Panc1 (cell line): ENCODE data around the gene WDR7. TPM values are rescaled to one million over a fixed set of nuclear protein-coding genes. Genes with fewer than 3 reads are reported as not detected.

Experiments used
- ATAC-seq: fragments of 200-7000 bp; cut with Tn5 transposase; 2 replicates; pipeline ENCODE4 v1.9.1; 2020; ENCODE audit warnings: mild to moderate bottlenecking, moderate library complexity
- BruUV-seq: library from RNA; stranded (reverse); fragments of 400-500 nt; replicated peaks from 2 replicates; lab custom pipeline; 2021; lab: Mats Ljungman, UMichigan
- CTCF ChIA-PET: fragments of 300-600 bp; sonication (Branson Sonifier 250); formaldehyde crosslinking; loops from one replicate; lab custom pipeline; 2022; ENCODE audit warnings: antibody characterized with exemption; lab: Charles Lee
- POLR2A ChIA-PET: fragments of 300-600 bp; sonication (Branson Sonifier 250); formaldehyde crosslinking; loops from one replicate; lab custom pipeline; 2022; ENCODE audit warnings: antibody characterized with exemption; lab: Charles Lee
- DNase-seq: peaks from one replicate; pipeline ENCODE4 v3.0.0-alpha.2; 2010; ENCODE audit warnings: low read depth, low spot score
- H3K27ac ChIP-seq: 2 replicates; pipeline ENCODE4 v1.5.1; 2011; ENCODE audit warnings: mild to moderate bottlenecking, low read length, inconsistent platforms
- H3K27me3 ChIP-seq: fragments of 200-500 bp; sonication (Bioruptor generic); 2 replicates; pipeline ENCODE4 v1.6.0; 2014; ENCODE audit warnings: low read length, inconsistent platforms; ENCODE audit not compliant: control insufficient read depth, insufficient read depth
- H3K36me3 ChIP-seq: fragments of 200-500 bp; sonication (Bioruptor generic); 2 replicates; pipeline ENCODE4 v1.5.1; 2014; ENCODE audit warnings: inconsistent platforms, mild to moderate bottlenecking, low read length, moderate library complexity; ENCODE audit not compliant: control insufficient read depth, insufficient read depth
- H3K4me1 ChIP-seq: 2 replicates; pipeline ENCODE4 v1.5.1; 2011; ENCODE audit warnings: inconsistent platforms, mild to moderate bottlenecking, low read length, moderate library complexity; ENCODE audit not compliant: control insufficient read depth, insufficient read depth
- H3K4me3 ChIP-seq, 2 experiments: 2 replicates each; pipeline ENCODE4 v1.5.1; 2011 to 2012; ENCODE audit warnings: low read depth in 2 of 2, low read length in 2 of 2, mild to moderate bottlenecking in 2 of 2, inconsistent platforms in 1 of 2, moderate library complexity in 1 of 2
- H3K9me3 ChIP-seq: fragments of 200-500 bp; sonication (Bioruptor generic); 2 replicates; pipeline ENCODE4 v1.5.1; 2014; ENCODE audit warnings: low read depth, mild to moderate bottlenecking, inconsistent platforms, low read length, moderate library complexity; ENCODE audit not compliant: control insufficient read depth, insufficient read depth
- POLR2AphosphoS5 ChIP-seq: IDR thresholded peaks from 2 replicates; pipeline ENCODE4 v1.6.1; 2012; ENCODE audit warnings: mild to moderate bottlenecking, low read depth, low read length, moderate library complexity
- SIN3A ChIP-seq: IDR thresholded peaks from 2 replicates; pipeline ENCODE4 v1.6.1; 2012; ENCODE audit warnings: low read depth, mild to moderate bottlenecking, low read length, moderate library complexity, borderline replicate concordance; ENCODE audit not compliant: insufficient read depth
- TCF7L2 ChIP-seq: IDR thresholded peaks from 2 replicates; pipeline ENCODE4 v1.6.1; 2011; ENCODE audit warnings: mild to moderate bottlenecking, low read depth, low read length, inconsistent platforms
- in situ Hi-C: cut with HindIII; loops from 2 replicates; pipeline ENCODE4 v1.10.0; 2016; ENCODE audit warnings: low sequenced_read_pairs, low pct_unique_long_range_greater_than_20kb
- intact Hi-C: fragments of 100-400 bp; cut with micrococcal nuclease; formaldehyde crosslinking; loops from one replicate; pipeline ENCODE4 v1.10.0; 2022; ENCODE audit not compliant: unreplicated experiment
- total RNA-seq: library from RNA; stranded (reverse); gene quantifications from one replicate; pipeline ENCODE4 v1.2.1, GENCODE V29; 2021; ENCODE audit not compliant: unreplicated experiment
- TF ChIP-seq, protein P1 (sequence below): fragments of 450-650 bp; IDR thresholded peaks from 2 replicates; pipeline ENCODE4 v1.5.1; 2017; ENCODE audit warnings: mild to moderate bottlenecking
- TF ChIP-seq, protein P2 (sequence below), 2 experiments: IDR thresholded peaks; 2 replicates each; pipeline ENCODE4 v1.6.1; 2011 to 2012; ENCODE audit warnings: low read depth in 2 of 2, control low read depth in 1 of 2, low read length in 1 of 2, mild to moderate bottlenecking in 1 of 2, moderate library complexity in 1 of 2; ENCODE audit not compliant: insufficient read depth in 1 of 2

Gene WDR7
- total RNA-seq, 1 experiment from 2014 or later: 12.3 TPM

DNA sequence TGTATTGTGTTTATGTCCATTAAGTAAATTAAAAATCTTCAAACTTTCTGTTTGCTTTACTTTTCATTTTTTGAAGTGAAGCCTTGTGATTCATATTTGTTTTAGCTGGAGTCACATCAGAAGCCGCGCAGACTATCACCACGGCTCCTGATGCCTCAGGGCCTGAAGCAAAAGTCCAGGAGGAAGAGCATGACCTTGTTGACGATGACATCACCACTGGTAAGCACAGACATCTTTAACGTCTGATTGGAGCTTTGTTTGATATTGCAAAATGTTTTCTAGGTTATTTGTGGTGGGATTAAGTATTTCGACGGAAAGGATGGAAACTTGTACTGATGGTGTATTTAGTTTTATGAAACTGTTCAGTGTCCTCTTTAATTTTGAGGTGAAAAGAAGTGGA, 164.8 kb downstream of the WDR7 start:
- ChIA-PET POLR2A (no interaction called here), CTCF (no interaction called here)
- BruUV-seq: no TSS peak
- Histone ChIP-seq H3K4me1 (no peaks in the 10 kb centered on the region), H3K36me3 (no peaks in the 10 kb centered on the region), H3K4me3 (no peak overlapping the region), H3K9me3 (no peaks in the 10 kb centered on the region), H3K27me3 (no peaks in the 10 kb centered on the region), H3K27ac (no peak overlapping the region)
- DNase-seq: peak; percentile 28
- in situ Hi-C loops (no loop called here), intact Hi-C loops (no loop called here)
- no peak for TF ChIP-seq TCF7L2
- TF ChIP-seq POLR2AphosphoS5: no peak
- TF ChIP-seq SIN3A: no peak
- TF ChIP-seq, protein P1, sequence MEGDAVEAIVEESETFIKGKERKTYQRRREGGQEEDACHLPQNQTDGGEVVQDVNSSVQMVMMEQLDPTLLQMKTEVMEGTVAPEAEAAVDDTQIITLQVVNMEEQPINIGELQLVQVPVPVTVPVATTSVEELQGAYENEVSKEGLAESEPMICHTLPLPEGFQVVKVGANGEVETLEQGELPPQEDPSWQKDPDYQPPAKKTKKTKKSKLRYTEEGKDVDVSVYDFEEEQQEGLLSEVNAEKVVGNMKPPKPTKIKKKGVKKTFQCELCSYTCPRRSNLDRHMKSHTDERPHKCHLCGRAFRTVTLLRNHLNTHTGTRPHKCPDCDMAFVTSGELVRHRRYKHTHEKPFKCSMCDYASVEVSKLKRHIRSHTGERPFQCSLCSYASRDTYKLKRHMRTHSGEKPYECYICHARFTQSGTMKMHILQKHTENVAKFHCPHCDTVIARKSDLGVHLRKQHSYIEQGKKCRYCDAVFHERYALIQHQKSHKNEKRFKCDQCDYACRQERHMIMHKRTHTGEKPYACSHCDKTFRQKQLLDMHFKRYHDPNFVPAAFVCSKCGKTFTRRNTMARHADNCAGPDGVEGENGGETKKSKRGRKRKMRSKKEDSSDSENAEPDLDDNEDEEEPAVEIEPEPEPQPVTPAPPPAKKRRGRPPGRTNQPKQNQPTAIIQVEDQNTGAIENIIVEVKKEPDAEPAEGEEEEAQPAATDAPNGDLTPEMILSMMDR: no peak
- TF ChIP-seq, protein P2, sequence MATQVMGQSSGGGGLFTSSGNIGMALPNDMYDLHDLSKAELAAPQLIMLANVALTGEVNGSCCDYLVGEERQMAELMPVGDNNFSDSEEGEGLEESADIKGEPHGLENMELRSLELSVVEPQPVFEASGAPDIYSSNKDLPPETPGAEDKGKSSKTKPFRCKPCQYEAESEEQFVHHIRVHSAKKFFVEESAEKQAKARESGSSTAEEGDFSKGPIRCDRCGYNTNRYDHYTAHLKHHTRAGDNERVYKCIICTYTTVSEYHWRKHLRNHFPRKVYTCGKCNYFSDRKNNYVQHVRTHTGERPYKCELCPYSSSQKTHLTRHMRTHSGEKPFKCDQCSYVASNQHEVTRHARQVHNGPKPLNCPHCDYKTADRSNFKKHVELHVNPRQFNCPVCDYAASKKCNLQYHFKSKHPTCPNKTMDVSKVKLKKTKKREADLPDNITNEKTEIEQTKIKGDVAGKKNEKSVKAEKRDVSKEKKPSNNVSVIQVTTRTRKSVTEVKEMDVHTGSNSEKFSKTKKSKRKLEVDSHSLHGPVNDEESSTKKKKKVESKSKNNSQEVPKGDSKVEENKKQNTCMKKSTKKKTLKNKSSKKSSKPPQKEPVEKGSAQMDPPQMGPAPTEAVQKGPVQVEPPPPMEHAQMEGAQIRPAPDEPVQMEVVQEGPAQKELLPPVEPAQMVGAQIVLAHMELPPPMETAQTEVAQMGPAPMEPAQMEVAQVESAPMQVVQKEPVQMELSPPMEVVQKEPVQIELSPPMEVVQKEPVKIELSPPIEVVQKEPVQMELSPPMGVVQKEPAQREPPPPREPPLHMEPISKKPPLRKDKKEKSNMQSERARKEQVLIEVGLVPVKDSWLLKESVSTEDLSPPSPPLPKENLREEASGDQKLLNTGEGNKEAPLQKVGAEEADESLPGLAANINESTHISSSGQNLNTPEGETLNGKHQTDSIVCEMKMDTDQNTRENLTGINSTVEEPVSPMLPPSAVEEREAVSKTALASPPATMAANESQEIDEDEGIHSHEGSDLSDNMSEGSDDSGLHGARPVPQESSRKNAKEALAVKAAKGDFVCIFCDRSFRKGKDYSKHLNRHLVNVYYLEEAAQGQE (IDR thresholded peaks at IDR 0.05; ENCODE audit: insufficient read depth in 1 of 2, low read depth in 2 of 2, low read length in 1 of 2): no peak
- ATAC-seq: no peak

DNA sequence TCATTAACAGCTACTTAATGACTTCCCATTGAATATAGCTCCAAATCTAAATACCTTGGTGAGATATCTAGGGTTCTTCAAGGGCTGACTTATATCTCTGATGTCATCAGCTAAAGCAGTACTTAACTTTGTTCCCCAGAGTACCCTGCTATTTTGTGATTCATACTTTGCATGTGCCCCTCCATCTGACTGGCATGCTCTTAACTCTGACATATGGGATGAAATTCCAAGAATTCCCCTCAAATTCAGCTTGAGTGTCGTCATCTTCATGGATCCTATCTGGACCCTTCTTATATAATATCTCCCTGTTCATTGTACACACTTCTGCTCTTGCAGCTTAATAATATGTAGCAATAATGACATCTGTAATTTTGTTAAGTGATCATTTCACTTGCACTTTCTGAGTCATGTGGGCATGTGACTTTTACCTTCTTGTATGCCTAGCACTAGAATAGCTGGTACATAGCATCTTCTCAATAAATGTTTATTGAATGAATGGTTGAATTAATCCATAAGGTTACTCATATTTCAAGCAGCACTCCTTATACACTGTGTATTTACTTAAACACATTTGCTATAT, 172.9 kb downstream of the WDR7 start:
- in situ Hi-C loops: no loop called here

More for the DNA sequence above, 172.9 kb downstream of the WDR7 start:
- intact Hi-C loops: no loop called here
- no peaks in the 10 kb centered on the region for H3K4me1 ChIP-seq
- H3K9me3 ChIP-seq: no peaks in the 10 kb centered on the region
- ATAC-seq: no peak
- TF ChIP-seq, protein P1: no peak
- TF ChIP-seq TCF7L2 (no peak), POLR2AphosphoS5 (no peak), SIN3A (no peak)
- TF ChIP-seq, protein P2 (IDR thresholded peaks at IDR 0.05; ENCODE audit: insufficient read depth in 1 of 2, low read depth in 2 of 2, low read length in 1 of 2): no peak
- no peak for DNase-seq
- H3K27me3 ChIP-seq: no peaks in the 10 kb centered on the region
- POLR2A ChIA-PET: no interaction called here
- CTCF ChIA-PET: no interaction called here
- no TSS peak for BruUV-seq
- H3K27ac ChIP-seq: no peak overlapping the region
- H3K36me3 ChIP-seq: no peaks in the 10 kb centered on the region
- H3K4me3 ChIP-seq: no peak overlapping the region
